ENCODE results near the gene SEMA3E. TPM values are rescaled to one million over a fixed set of nuclear protein-coding genes. Genes with fewer than 3 reads are reported as not detected.

Gene SEMA3E
- total RNA-seq, 6 experiments from 2014 or later = not detected

- DNase-seq = no peak
- H3K27me3 Mint-ChIP-seq (ENCODE audit: insufficient read depth) = no peaks in the 10 kb centered on the region
- no peaks in the 10 kb centered on the region for H3K9me3 Mint-ChIP-seq
- no peaks in the 10 kb centered on the region for H3K4me1 Mint-ChIP-seq (ENCODE audit: low read depth)
- H3K27ac Mint-ChIP-seq = no peak overlapping the region
- H3K4me3 Mint-ChIP-seq = no peak overlapping the region
- TF ChIP-seq CTCF (IDR thresholded peaks at IDR 0.05) = no peak
- no peaks in the 10 kb centered on the region for H3K36me3 Mint-ChIP-seq (ENCODE audit: low read depth)
Measured at GRCh38 chr7:83640731-83641537, 8.0 kb downstream of the SEMA3E start.

GRCh38 chr7:83640240-83640639, 8.7 kb downstream of the SEMA3E start:
- DNase-seq = no peak
- Mint-ChIP-seq H3K27me3 (ENCODE audit: insufficient read depth) (no peaks in the 10 kb centered on the region), H3K4me1 (ENCODE audit: low read depth) (no peaks in the 10 kb centered on the region), H3K4me3 (no peak overlapping the region), H3K36me3 (ENCODE audit: low read depth) (no peaks in the 10 kb centered on the region), H3K9me3 (no peaks in the 10 kb centered on the region), H3K27ac (no peak overlapping the region)
- TF ChIP-seq CTCF (IDR thresholded peaks at IDR 0.05) = no peak

- H3K27ac Mint-ChIP-seq = no peak overlapping the region
- no peaks in the 10 kb centered on the region for H3K36me3 Mint-ChIP-seq (ENCODE audit: low read depth)
- DNase-seq = no peak
- TF ChIP-seq CTCF (IDR thresholded peaks at IDR 0.05) = no peak
- H3K9me3 Mint-ChIP-seq = no peaks in the 10 kb centered on the region
- H3K27me3 Mint-ChIP-seq (ENCODE audit: insufficient read depth) = no peaks in the 10 kb centered on the region; the same call in 1 of the 2 replicates
- no peak overlapping the region for H3K4me3 Mint-ChIP-seq
- H3K4me1 Mint-ChIP-seq (ENCODE audit: low read depth) = no peaks in the 10 kb centered on the region
Measured at GRCh38 chr7:83633516-83633915, 15.4 kb downstream of the SEMA3E start.

- no peak for TF ChIP-seq CTCF (IDR thresholded peaks at IDR 0.05)
- H3K27me3 Mint-ChIP-seq (ENCODE audit: insufficient read depth) = no peaks in the 10 kb centered on the region; the same call in none of the 2 replicates
- no peak overlapping the region for H3K4me3 Mint-ChIP-seq
- no peak overlapping the region for H3K27ac Mint-ChIP-seq
- no peaks in the 10 kb centered on the region for H3K4me1 Mint-ChIP-seq (ENCODE audit: low read depth)
- H3K9me3 Mint-ChIP-seq = peaks cover 10% of the 10 kb centered on the region; the same call in 1 of the 2 replicates
- no peak for DNase-seq
- H3K36me3 Mint-ChIP-seq (ENCODE audit: low read depth) = no peaks in the 10 kb centered on the region
Measured at GRCh38 chr7:83629117-83629880, 19.6 kb downstream of the SEMA3E start.

GRCh38 chr7:83617858-83618257, 31.1 kb downstream of the SEMA3E start:
- Mint-ChIP-seq H3K27ac (no peak overlapping the region), H3K4me1 (ENCODE audit: low read depth) (no peaks in the 10 kb centered on the region), H3K27me3 (ENCODE audit: insufficient read depth) (no peaks in the 10 kb centered on the region), H3K36me3 (ENCODE audit: low read depth) (no peaks in the 10 kb centered on the region), H3K9me3 (peaks cover 10% of the 10 kb centered on the region; the same call in 1 of the 2 replicates), H3K4me3 (no peak overlapping the region)
- DNase-seq = no peak
- TF ChIP-seq CTCF (IDR thresholded peaks at IDR 0.05) = no peak

All from HFFc6 (cell line).